Panc1 (cell line): Measurements from ENCODE around the gene PMPCA. TPM values are rescaled to one million over a fixed set of nuclear protein-coding genes. Genes with fewer than 3 reads are reported as not detected.

Experiments used
- ATAC-seq: fragments of 200-7000 bp; cut with Tn5 transposase; 2 replicates; pipeline ENCODE4 v1.9.1; 2020; ENCODE audit warnings: mild to moderate bottlenecking, moderate library complexity
- BruUV-seq: library from RNA; stranded (reverse); fragments of 400-500 nt; replicated peaks from 2 replicates; lab custom pipeline; 2021; lab: Mats Ljungman, UMichigan
- CTCF ChIA-PET: fragments of 300-600 bp; sonication (Branson Sonifier 250); formaldehyde crosslinking; loops from one replicate; lab custom pipeline; 2022; ENCODE audit warnings: antibody characterized with exemption; lab: Charles Lee
- POLR2A ChIA-PET: fragments of 300-600 bp; sonication (Branson Sonifier 250); formaldehyde crosslinking; loops from one replicate; lab custom pipeline; 2022; ENCODE audit warnings: antibody characterized with exemption; lab: Charles Lee
- DNase-seq: peaks from one replicate; pipeline ENCODE4 v3.0.0-alpha.2; 2010; ENCODE audit warnings: low read depth, low spot score
- H3K27ac ChIP-seq: 2 replicates; pipeline ENCODE4 v1.5.1; 2011; ENCODE audit warnings: mild to moderate bottlenecking, low read length, inconsistent platforms
- H3K27me3 ChIP-seq: fragments of 200-500 bp; sonication (Bioruptor generic); 2 replicates; pipeline ENCODE4 v1.6.0; 2014; ENCODE audit warnings: low read length, inconsistent platforms; ENCODE audit not compliant: control insufficient read depth, insufficient read depth
- H3K36me3 ChIP-seq: fragments of 200-500 bp; sonication (Bioruptor generic); 2 replicates; pipeline ENCODE4 v1.5.1; 2014; ENCODE audit warnings: inconsistent platforms, mild to moderate bottlenecking, low read length, moderate library complexity; ENCODE audit not compliant: control insufficient read depth, insufficient read depth
- H3K4me1 ChIP-seq: 2 replicates; pipeline ENCODE4 v1.5.1; 2011; ENCODE audit warnings: inconsistent platforms, mild to moderate bottlenecking, low read length, moderate library complexity; ENCODE audit not compliant: control insufficient read depth, insufficient read depth
- H3K4me3 ChIP-seq, 2 experiments: 2 replicates each; pipeline ENCODE4 v1.5.1; 2011 to 2012; ENCODE audit warnings: low read depth in 2 of 2, low read length in 2 of 2, mild to moderate bottlenecking in 2 of 2, inconsistent platforms in 1 of 2, moderate library complexity in 1 of 2
- H3K9me3 ChIP-seq: fragments of 200-500 bp; sonication (Bioruptor generic); 2 replicates; pipeline ENCODE4 v1.5.1; 2014; ENCODE audit warnings: low read depth, mild to moderate bottlenecking, inconsistent platforms, low read length, moderate library complexity; ENCODE audit not compliant: control insufficient read depth, insufficient read depth
- POLR2AphosphoS5 ChIP-seq: IDR thresholded peaks from 2 replicates; pipeline ENCODE4 v1.6.1; 2012; ENCODE audit warnings: mild to moderate bottlenecking, low read depth, low read length, moderate library complexity
- REST ChIP-seq, 2 experiments: IDR thresholded peaks; 2 replicates each; pipeline ENCODE4 v1.6.1; 2011 to 2012; ENCODE audit warnings: low read depth in 2 of 2, control low read depth in 1 of 2, low read length in 1 of 2, mild to moderate bottlenecking in 1 of 2, moderate library complexity in 1 of 2; ENCODE audit not compliant: insufficient read depth in 1 of 2
- SIN3A ChIP-seq: IDR thresholded peaks from 2 replicates; pipeline ENCODE4 v1.6.1; 2012; ENCODE audit warnings: low read depth, mild to moderate bottlenecking, low read length, moderate library complexity, borderline replicate concordance; ENCODE audit not compliant: insufficient read depth
- TCF7L2 ChIP-seq: IDR thresholded peaks from 2 replicates; pipeline ENCODE4 v1.6.1; 2011; ENCODE audit warnings: mild to moderate bottlenecking, low read depth, low read length, inconsistent platforms
- in situ Hi-C: cut with HindIII; loops from 2 replicates; pipeline ENCODE4 v1.10.0; 2016; ENCODE audit warnings: low sequenced_read_pairs, low pct_unique_long_range_greater_than_20kb
- intact Hi-C: fragments of 100-400 bp; cut with micrococcal nuclease; formaldehyde crosslinking; loops from one replicate; pipeline ENCODE4 v1.10.0; 2022; ENCODE audit not compliant: unreplicated experiment
- total RNA-seq: library from RNA; stranded (reverse); gene quantifications from one replicate; pipeline ENCODE4 v1.2.1, GENCODE V29; 2021; ENCODE audit not compliant: unreplicated experiment
- TF ChIP-seq, protein P1 (sequence below): fragments of 450-650 bp; IDR thresholded peaks from 2 replicates; pipeline ENCODE4 v1.5.1; 2017; ENCODE audit warnings: mild to moderate bottlenecking

PMPCA gene
- total RNA-seq, 1 experiment from 2014 or later, result 60.9 TPM

GRCh38 chr9:136375096-136375495 is 35.4 kb upstream of the PMPCA start:
- no peak for ATAC-seq
- Histone ChIP-seq H3K36me3 (no peaks in the 10 kb centered on the region), H3K4me1 (no peaks in the 10 kb centered on the region), H3K27me3 (no peaks in the 10 kb centered on the region), H3K9me3 (no peaks in the 10 kb centered on the region), H3K4me3 (no peak overlapping the region), H3K27ac (no peak overlapping the region)
- no peak for TF ChIP-seq REST (IDR thresholded peaks at IDR 0.05; ENCODE audit: insufficient read depth in 1 of 2, low read depth in 2 of 2, low read length in 1 of 2)
- TF ChIP-seq, protein P1, sequence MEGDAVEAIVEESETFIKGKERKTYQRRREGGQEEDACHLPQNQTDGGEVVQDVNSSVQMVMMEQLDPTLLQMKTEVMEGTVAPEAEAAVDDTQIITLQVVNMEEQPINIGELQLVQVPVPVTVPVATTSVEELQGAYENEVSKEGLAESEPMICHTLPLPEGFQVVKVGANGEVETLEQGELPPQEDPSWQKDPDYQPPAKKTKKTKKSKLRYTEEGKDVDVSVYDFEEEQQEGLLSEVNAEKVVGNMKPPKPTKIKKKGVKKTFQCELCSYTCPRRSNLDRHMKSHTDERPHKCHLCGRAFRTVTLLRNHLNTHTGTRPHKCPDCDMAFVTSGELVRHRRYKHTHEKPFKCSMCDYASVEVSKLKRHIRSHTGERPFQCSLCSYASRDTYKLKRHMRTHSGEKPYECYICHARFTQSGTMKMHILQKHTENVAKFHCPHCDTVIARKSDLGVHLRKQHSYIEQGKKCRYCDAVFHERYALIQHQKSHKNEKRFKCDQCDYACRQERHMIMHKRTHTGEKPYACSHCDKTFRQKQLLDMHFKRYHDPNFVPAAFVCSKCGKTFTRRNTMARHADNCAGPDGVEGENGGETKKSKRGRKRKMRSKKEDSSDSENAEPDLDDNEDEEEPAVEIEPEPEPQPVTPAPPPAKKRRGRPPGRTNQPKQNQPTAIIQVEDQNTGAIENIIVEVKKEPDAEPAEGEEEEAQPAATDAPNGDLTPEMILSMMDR, result no peak
- no peak for TF ChIP-seq TCF7L2
- TF ChIP-seq SIN3A, result no peak
- CTCF ChIA-PET, result no interaction called here
- in situ Hi-C loops, result no loop called here
- POLR2A ChIA-PET, result no interaction called here
- BruUV-seq, result no TSS peak
- intact Hi-C loops, result no loop called here
- DNase-seq, result no peak

DNA sequence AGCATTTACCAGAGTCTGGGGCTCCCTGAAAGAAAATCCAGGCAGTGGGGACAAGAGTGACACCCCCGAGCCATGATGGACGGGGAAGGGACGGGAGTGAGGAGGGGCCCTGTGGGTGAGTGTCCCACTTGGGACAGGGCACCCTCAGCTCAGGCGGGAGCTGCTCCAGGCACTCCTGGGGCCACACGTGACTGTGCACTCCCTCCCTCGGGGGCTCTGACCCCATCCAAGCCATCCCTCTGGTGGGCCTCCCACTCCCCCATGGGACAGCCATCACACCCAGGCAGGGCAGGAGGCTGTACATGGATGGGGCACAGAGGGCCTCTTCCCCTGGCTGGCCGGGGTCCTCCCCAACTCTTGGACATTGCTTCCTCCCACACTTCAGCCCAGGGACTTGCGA is 34.0 kb upstream of the PMPCA start:
- Histone ChIP-seq H3K4me3 (no peak overlapping the region), H3K9me3 (no peaks in the 10 kb centered on the region), H3K27me3 (no peaks in the 10 kb centered on the region), H3K36me3 (no peaks in the 10 kb centered on the region), H3K4me1 (no peaks in the 10 kb centered on the region), H3K27ac (no peak overlapping the region)
- ChIA-PET CTCF (no interaction called here), POLR2A (no interaction called here)
- in situ Hi-C loops (no loop called here), intact Hi-C loops (no loop called here)
- TF ChIP-seq TCF7L2 (no peak), SIN3A (no peak), REST (IDR thresholded peaks at IDR 0.05; ENCODE audit: insufficient read depth in 1 of 2, low read depth in 2 of 2, low read length in 1 of 2) (no peak), POLR2AphosphoS5 (no peak)
- TF ChIP-seq, protein P1, result no peak
- DNase-seq (no peak), ATAC-seq (no peak)
- BruUV-seq, result no TSS peak
